Naive thymus-derived CD4-positive, alpha-beta T cell (primary cell): Measurements from ENCODE around the gene KCNJ2. TPM values are rescaled to one million over a fixed set of nuclear protein-coding genes. Genes with fewer than 3 reads are reported as not detected.

ENCODE experiments used
- ATAC-seq: fragments of 150-1000 bp; cut with Tn5 transposase; 2 replicates; pipeline ENCODE4 v1.10.0; 2021; ENCODE audit warnings: mild to moderate bottlenecking, moderate library complexity
- CTCF ChIA-PET: fragments of 350-600 bp; sonication (Branson Sonifier 250); formaldehyde crosslinking; loops from one replicate; lab custom pipeline; 2021; ENCODE audit warnings: antibody characterized with exemption; lab: Charles Lee
- POLR2A ChIA-PET: fragments of 350-600 bp; sonication (Branson Sonifier 250); formaldehyde crosslinking; loops from one replicate; lab custom pipeline; 2021; ENCODE audit warnings: antibody characterized with exemption, inconsistent platforms; lab: Charles Lee
- DNase-seq, 9 donors: peaks; one replicate each; pipeline versions ENCODE4 v3.0.0 to v3.0.0-alpha.2; 2020 to 2022; ENCODE audit warnings: mixed read lengths in 1 of 9
- H3K27ac ChIP-seq: one replicate; pipeline ENCODE4 v1.7.0; 2013; ENCODE audit warnings: mild to moderate bottlenecking, low read depth, low read length, moderate library complexity
- H3K27me3 ChIP-seq, 2 donors: one replicate each; pipeline ENCODE4 v1.7.0; 2013; ENCODE audit warnings: low read length in 2 of 2, mild to moderate bottlenecking in 2 of 2, moderate library complexity in 2 of 2; ENCODE audit not compliant: control insufficient read depth in 2 of 2, insufficient read depth in 2 of 2
- H3K36me3 ChIP-seq, 3 experiments: 1 replicate in 2 of 3; 2 replicates in 1 of 3; pipeline ENCODE4 v1.7.0; 2013; ENCODE audit warnings: low read length in 3 of 3, mild to moderate bottlenecking in 3 of 3, moderate library complexity in 1 of 3; ENCODE audit not compliant: insufficient read depth in 3 of 3, control insufficient read depth in 2 of 3
- H3K4me1 ChIP-seq, 2 donors: one replicate each; pipeline ENCODE4 v1.7.0; 2013; ENCODE audit warnings: low read length in 2 of 2, mild to moderate bottlenecking in 2 of 2, moderate library complexity in 1 of 2; ENCODE audit not compliant: control insufficient read depth in 2 of 2, insufficient read depth in 2 of 2
- H3K4me3 ChIP-seq: 2 replicates; pipeline ENCODE4 v1.7.0; 2013; ENCODE audit warnings: mild to moderate bottlenecking, low read length
- H3K9me3 ChIP-seq, 3 experiments: 1 replicate in 2 of 3; 2 replicates in 1 of 3; pipeline ENCODE4 v1.7.0; 2013; ENCODE audit warnings: low read length in 3 of 3; ENCODE audit not compliant: control insufficient read depth in 2 of 3
- H3K27ac Mint-ChIP-seq, 9 donors: one replicate each; pipeline ENCODE4 v1.8.0; 2020 to 2022; ENCODE audit warnings: mixed read lengths in 9 of 9, mild to moderate bottlenecking in 8 of 9, moderate library complexity in 5 of 9, inconsistent platforms in 2 of 9
- H3K27me3 Mint-ChIP-seq, 5 donors: one replicate each; pipeline ENCODE4 v1.8.0; 2021 to 2022; ENCODE audit warnings: mixed read lengths in 5 of 5, mild to moderate bottlenecking in 1 of 5
- H3K36me3 Mint-ChIP-seq, 5 donors: one replicate each; pipeline ENCODE4 v1.8.0; 2020 to 2022; ENCODE audit warnings: mixed read lengths in 5 of 5, mild to moderate bottlenecking in 3 of 5, inconsistent platforms in 1 of 5
- H3K4me1 Mint-ChIP-seq, 7 donors: one replicate each; pipeline ENCODE4 v1.8.0; 2020 to 2022; ENCODE audit warnings: mixed read lengths in 7 of 7, mild to moderate bottlenecking in 3 of 7, inconsistent platforms in 1 of 7
- H3K4me3 Mint-ChIP-seq, 10 donors: one replicate each; pipeline ENCODE4 v1.8.0; 2020 to 2022; ENCODE audit warnings: mild to moderate bottlenecking in 10 of 10, mixed read lengths in 10 of 10, moderate library complexity in 6 of 10, inconsistent platforms in 2 of 10
- H3K9me3 Mint-ChIP-seq, 11 donors: one replicate each; pipeline ENCODE4 v1.8.0; 2020 to 2022; ENCODE audit warnings: mixed read lengths in 11 of 11, mild to moderate bottlenecking in 4 of 11, inconsistent platforms in 1 of 11, moderate library complexity in 1 of 11
- intact Hi-C, 2 donors: fragments of 100-400 bp; cut with micrococcal nuclease; formaldehyde crosslinking; loops; one replicate each; pipeline ENCODE4 v1.15.1; 2023
- polyA plus RNA-seq, 2 donors: library from polyadenylated mRNA; unstranded; fragments of 300-500 nt; fragmentation: Illumina TruSeq; gene quantifications; one replicate each; pipeline ENCODE4 v1.2.3, GENCODE V29; 2021
- total RNA-seq, 6 experiments: library from RNA in 5 of 6; stranded (reverse) in 5 of 6; gene quantifications; 1 replicate in 5 of 6; 2 replicates in 1 of 6; pipeline ENCODE4 v1.2.3 and lab custom pipeline; 2021 to 2026

The KCNJ2 gene
- total and polyA plus RNA-seq, 7 experiments from 2014 or later = 0.05 to 1.5 (median 0.21) TPM; not detected in 3

- no peak for ATAC-seq
- H3K9me3 Mint-ChIP-seq = peaks cover 0 to 3% (median 0%) of the 10 kb centered on the region in 11 donors
- no peak overlapping the region for H3K27ac Mint-ChIP-seq
- DNase-seq = no peak
- ChIA-PET POLR2A (no interaction called here), CTCF (no interaction called here)
- H3K27me3 Mint-ChIP-seq = peaks cover 5 to 24% (median 6%) of the 10 kb centered on the region in 5 donors
- intact Hi-C loops = no loop called here
- no peaks in the 10 kb centered on the region for H3K27me3 ChIP-seq
- no peak overlapping the region for H3K4me3 ChIP-seq
- no peaks in the 10 kb centered on the region for H3K4me1 Mint-ChIP-seq
- H3K36me3 ChIP-seq = no peaks in the 10 kb centered on the region
- H3K4me3 Mint-ChIP-seq = no peak overlapping the region
- no peak overlapping the region for H3K27ac ChIP-seq
- H3K9me3 ChIP-seq = no peaks in the 10 kb centered on the region
- H3K4me1 ChIP-seq = no peaks in the 10 kb centered on the region
- no peaks in the 10 kb centered on the region for H3K36me3 Mint-ChIP-seq
These were observed 12.0 kb downstream of the KCNJ2 start for GRCh38 chr17:70181376-70181775.

- Histone ChIP-seq H3K4me1 (no peaks in the 10 kb centered on the region), H3K36me3 (no peaks in the 10 kb centered on the region), H3K4me3 (no peak overlapping the region), H3K9me3 (no peaks in the 10 kb centered on the region), H3K27ac (no peak overlapping the region), H3K27me3 (no peaks in the 10 kb centered on the region)
- ChIA-PET CTCF (no interaction called here), POLR2A (no interaction called here)
- H3K27me3 Mint-ChIP-seq = peaks cover 5 to 24% (median 6%) of the 10 kb centered on the region in 5 donors
- H3K4me1 Mint-ChIP-seq = no peaks in the 10 kb centered on the region
- no peak overlapping the region for H3K4me3 Mint-ChIP-seq
- H3K9me3 Mint-ChIP-seq = peaks cover 0 to 3% (median 0%) of the 10 kb centered on the region in 11 donors
- ATAC-seq (no peak), DNase-seq (no peak)
- intact Hi-C loops = no loop called here
- H3K27ac Mint-ChIP-seq = no peak overlapping the region
- H3K36me3 Mint-ChIP-seq = no peaks in the 10 kb centered on the region
These were observed 12.5 kb downstream of the KCNJ2 start for GRCh38 chr17:70181866-70182265.

- H3K9me3 ChIP-seq = no peaks in the 10 kb centered on the region
- H3K4me3 ChIP-seq = no peak overlapping the region
- no peak for ATAC-seq
- H3K4me1 ChIP-seq = no peaks in the 10 kb centered on the region
- Mint-ChIP-seq H3K4me1 (no peaks in the 10 kb centered on the region), H3K27me3 (peaks cover 0 to 20% (median 4%) of the 10 kb centered on the region in 5 donors), H3K9me3 (no peaks in the 10 kb centered on the region), H3K36me3 (no peaks in the 10 kb centered on the region), H3K4me3 (no peak overlapping the region), H3K27ac (no peak overlapping the region)
- H3K27me3 ChIP-seq = no peaks in the 10 kb centered on the region
- intact Hi-C loops = no loop called here
- no peak overlapping the region for H3K27ac ChIP-seq
- no peaks in the 10 kb centered on the region for H3K36me3 ChIP-seq
- CTCF ChIA-PET = no interaction called here
- DNase-seq = no peak
- POLR2A ChIA-PET = no interaction called here
These were observed 14.2 kb downstream of the KCNJ2 start for GRCh38 chr17:70183508-70183907.

- H3K27ac Mint-ChIP-seq = no peak overlapping the region
- ATAC-seq (no peak), DNase-seq (no peak)
- Histone ChIP-seq H3K36me3 (no peaks in the 10 kb centered on the region), H3K4me1 (no peaks in the 10 kb centered on the region), H3K27me3 (no peaks in the 10 kb centered on the region), H3K9me3 (no peaks in the 10 kb centered on the region), H3K27ac (no peak overlapping the region), H3K4me3 (no peak overlapping the region)
- no peak overlapping the region for H3K4me3 Mint-ChIP-seq
- intact Hi-C loops = no loop called here
- H3K4me1 Mint-ChIP-seq = no peaks in the 10 kb centered on the region
- no peaks in the 10 kb centered on the region for H3K9me3 Mint-ChIP-seq
- POLR2A ChIA-PET = no interaction called here
- CTCF ChIA-PET = no interaction called here
- no peaks in the 10 kb centered on the region for H3K36me3 Mint-ChIP-seq
- H3K27me3 Mint-ChIP-seq = peaks cover 0 to 24% (median 4%) of the 10 kb centered on the region in 5 donors
These were observed 14.9 kb downstream of the KCNJ2 start for GRCh38 chr17:70184207-70184606.

- no peaks in the 10 kb centered on the region for H3K9me3 ChIP-seq
- no peaks in the 10 kb centered on the region for H3K4me1 Mint-ChIP-seq
- H3K27me3 Mint-ChIP-seq = peaks cover 0 to 19% (median 0%) of the 10 kb centered on the region in 5 donors
- DNase-seq = no peak
- H3K4me3 Mint-ChIP-seq = no peak overlapping the region
- H3K4me1 ChIP-seq = no peaks in the 10 kb centered on the region
- no peaks in the 10 kb centered on the region for H3K27me3 ChIP-seq
- intact Hi-C loops = no loop called here
- ChIA-PET POLR2A (no interaction called here), CTCF (no interaction called here)
- H3K27ac ChIP-seq = no peak overlapping the region
- H3K36me3 Mint-ChIP-seq = no peaks in the 10 kb centered on the region
- no peaks in the 10 kb centered on the region for H3K36me3 ChIP-seq
- no peak overlapping the region for H3K27ac Mint-ChIP-seq
- ATAC-seq = no peak
- no peaks in the 10 kb centered on the region for H3K9me3 Mint-ChIP-seq
- H3K4me3 ChIP-seq = no peak overlapping the region
These were observed 15.4 kb downstream of the KCNJ2 start for GRCh38 chr17:70184770-70185169.

GRCh38 chr17:70185285-70185684 lies 16.0 kb downstream of the KCNJ2 start:
- no peaks in the 10 kb centered on the region for H3K36me3 ChIP-seq
- no peak for ATAC-seq
- no peaks in the 10 kb centered on the region for H3K9me3 Mint-ChIP-seq
- no peaks in the 10 kb centered on the region for H3K4me1 ChIP-seq
- no peaks in the 10 kb centered on the region for H3K4me1 Mint-ChIP-seq
- H3K27me3 Mint-ChIP-seq = peaks cover 0 to 19% (median 0%) of the 10 kb centered on the region in 5 donors
- H3K27me3 ChIP-seq = no peaks in the 10 kb centered on the region
- intact Hi-C loops = no loop called here
- H3K27ac ChIP-seq = no peak overlapping the region
- ChIA-PET POLR2A (no interaction called here), CTCF (no interaction called here)
- H3K4me3 ChIP-seq = no peak overlapping the region
- H3K9me3 ChIP-seq = no peaks in the 10 kb centered on the region
- no peaks in the 10 kb centered on the region for H3K36me3 Mint-ChIP-seq
- no peak overlapping the region for H3K4me3 Mint-ChIP-seq
- H3K27ac Mint-ChIP-seq = no peak overlapping the region
- DNase-seq = no peak

GRCh38 chr17:70187383-70187782 lies 18.1 kb downstream of the KCNJ2 start:
- Mint-ChIP-seq H3K36me3 (no peaks in the 10 kb centered on the region), H3K27ac (no peak overlapping the region), H3K4me1 (no peaks in the 10 kb centered on the region), H3K4me3 (no peak overlapping the region), H3K27me3 (peaks cover 0 to 12% (median 4%) of the 10 kb centered on the region in 5 donors), H3K9me3 (no peaks in the 10 kb centered on the region)
- intact Hi-C loops = no loop called here
- POLR2A ChIA-PET = no interaction called here
- ATAC-seq (no peak), DNase-seq (no peak)
- H3K27me3 ChIP-seq = no peaks in the 10 kb centered on the region
- no peaks in the 10 kb centered on the region for H3K36me3 ChIP-seq
- no peak overlapping the region for H3K27ac ChIP-seq
- no peaks in the 10 kb centered on the region for H3K4me1 ChIP-seq
- CTCF ChIA-PET = no interaction called here
- H3K4me3 ChIP-seq = no peak overlapping the region
- H3K9me3 ChIP-seq = no peaks in the 10 kb centered on the region
